ENCODE data around the gene FKBP8.

DNA sequence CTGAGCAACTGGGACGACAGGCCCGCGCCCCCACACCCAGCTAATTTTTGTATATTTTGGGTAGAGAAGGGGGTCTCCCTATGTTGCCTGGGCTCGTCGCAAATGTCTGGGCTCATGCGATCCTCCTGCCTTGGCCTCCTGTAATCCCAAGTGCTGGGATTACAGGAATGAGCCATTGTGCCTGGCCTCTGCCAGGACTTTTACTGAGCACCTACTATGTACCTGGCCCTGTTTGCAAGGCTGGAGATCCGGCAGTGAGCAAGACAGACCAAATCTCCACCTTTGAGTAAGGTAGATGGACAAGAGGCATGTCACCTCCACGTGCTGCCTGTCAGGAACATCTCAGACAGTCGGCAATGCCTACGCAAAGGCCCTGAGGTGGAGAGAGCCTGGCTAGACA lies 6.9 kb downstream of the FKBP8 start:
- no peak for TF ChIP-seq GATA2 (IDR thresholded peaks at IDR 0.05; ENCODE audit: low read depth, low read length)
- TF ChIP-seq GATA3 (IDR thresholded peaks at IDR 0.05; ENCODE audit: low read depth, low read length): no peak
